H1 (cell line): ENCODE results near the gene GBE1.
"Not testable (repeated sequence)": the region's sequence is repeated elsewhere in the genome, so short reads cannot be mapped to it uniquely, and the experiment has no call there.

Experiments
- BACH1 ChIP-seq: IDR thresholded peaks from 2 replicates; pipeline ENCODE4 v1.6.1; 2012; ENCODE audit warnings: low read length, improper control_type of control experiment
- CBX8 ChIP-seq: fragments of 300-800, 300-1000 bp; sonication (generic); IDR thresholded peaks from 2 replicates; pipeline ENCODE4 v1.7.1; 2016; ENCODE audit warnings: low read depth, low read length, borderline replicate concordance
- FOSL1 ChIP-seq: IDR thresholded peaks from 2 replicates; pipeline ENCODE4 v1.6.1; 2011; ENCODE audit warnings: mild to moderate bottlenecking, low read depth, low read length, moderate library complexity; ENCODE audit not compliant: insufficient read depth
- KDM4A ChIP-seq: IDR thresholded peaks from one replicate; pipeline ENCODE4 v1.7.1; 2012; ENCODE audit warnings: low read depth, mild to moderate bottlenecking, moderate library complexity, low read length, inconsistent platforms; ENCODE audit not compliant: severe bottlenecking
- POLR2AphosphoS5 ChIP-seq: IDR thresholded peaks from 2 replicates; pipeline ENCODE4 v1.6.1; 2011; ENCODE audit warnings: low read depth, low read length
- SIN3A ChIP-seq, 2 experiments: IDR thresholded peaks in 1 of 2; conservative IDR thresholded peaks in 1 of 2; 2 replicates each; pipeline ENCODE4 v1.6.1; 2011 to 2012; ENCODE audit warnings: low read length in 2 of 2, improper control_type of control experiment in 1 of 2, low read depth in 1 of 2, mild to moderate bottlenecking in 1 of 2
- TF ChIP-seq, protein P1 (sequence below), 3 experiments: IDR thresholded peaks; 1 replicate in 2 of 3; 2 replicates in 1 of 3; pipeline versions ENCODE4 v1.5.1 to v1.6.1; 2011; ENCODE audit warnings: low read length in 3 of 3, mild to moderate bottlenecking in 3 of 3, inconsistent platforms in 2 of 3, low read depth in 1 of 3, moderate library complexity in 1 of 3; ENCODE audit not compliant: insufficient read depth in 1 of 3; ENCODE audit errors: control extremely low read depth in 1 of 3
- TF ChIP-seq, protein P2 (sequence below): IDR thresholded peaks from 2 replicates; pipeline ENCODE4 v1.6.1; 2012; ENCODE audit warnings: inconsistent platforms

DNA sequence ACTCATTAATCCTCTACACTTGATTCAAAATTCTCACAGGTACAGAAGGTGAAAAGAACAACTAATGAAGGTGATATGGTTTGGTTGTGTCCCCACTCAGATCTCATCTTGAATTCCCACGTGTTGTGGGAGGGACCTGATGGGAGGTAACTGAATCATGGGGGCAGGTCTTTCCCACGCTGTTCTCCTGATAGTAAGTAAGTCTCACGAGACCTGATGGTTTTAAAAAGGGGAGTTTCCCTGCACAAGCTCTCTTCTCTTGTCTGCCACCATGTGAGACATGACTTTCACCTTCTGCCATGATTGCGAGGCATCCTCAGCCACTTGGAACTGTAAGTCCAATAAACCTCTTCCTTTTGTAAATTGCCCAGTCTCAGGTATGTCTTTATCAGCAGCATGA is 2.7 kb downstream of the GBE1 start:
- TF ChIP-seq FOSL1; KDM4A; SIN3A (conservative IDR thresholded peaks at IDR 0.05 in 1 of 2, IDR thresholded peaks at IDR 0.05 in 1 of 2; ENCODE audit: low read depth in 1 of 2, low read length in 2 of 2); POLR2AphosphoS5; CBX8; BACH1: not testable (repeated sequence)
- TF ChIP-seq, protein P1, sequence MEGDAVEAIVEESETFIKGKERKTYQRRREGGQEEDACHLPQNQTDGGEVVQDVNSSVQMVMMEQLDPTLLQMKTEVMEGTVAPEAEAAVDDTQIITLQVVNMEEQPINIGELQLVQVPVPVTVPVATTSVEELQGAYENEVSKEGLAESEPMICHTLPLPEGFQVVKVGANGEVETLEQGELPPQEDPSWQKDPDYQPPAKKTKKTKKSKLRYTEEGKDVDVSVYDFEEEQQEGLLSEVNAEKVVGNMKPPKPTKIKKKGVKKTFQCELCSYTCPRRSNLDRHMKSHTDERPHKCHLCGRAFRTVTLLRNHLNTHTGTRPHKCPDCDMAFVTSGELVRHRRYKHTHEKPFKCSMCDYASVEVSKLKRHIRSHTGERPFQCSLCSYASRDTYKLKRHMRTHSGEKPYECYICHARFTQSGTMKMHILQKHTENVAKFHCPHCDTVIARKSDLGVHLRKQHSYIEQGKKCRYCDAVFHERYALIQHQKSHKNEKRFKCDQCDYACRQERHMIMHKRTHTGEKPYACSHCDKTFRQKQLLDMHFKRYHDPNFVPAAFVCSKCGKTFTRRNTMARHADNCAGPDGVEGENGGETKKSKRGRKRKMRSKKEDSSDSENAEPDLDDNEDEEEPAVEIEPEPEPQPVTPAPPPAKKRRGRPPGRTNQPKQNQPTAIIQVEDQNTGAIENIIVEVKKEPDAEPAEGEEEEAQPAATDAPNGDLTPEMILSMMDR (IDR thresholded peaks at IDR 0.05; ENCODE audit: control extremely low read depth in 1 of 3, insufficient read depth in 1 of 3, low read depth in 1 of 3, low read length in 3 of 3): not testable (repeated sequence)
- TF ChIP-seq, protein P2, sequence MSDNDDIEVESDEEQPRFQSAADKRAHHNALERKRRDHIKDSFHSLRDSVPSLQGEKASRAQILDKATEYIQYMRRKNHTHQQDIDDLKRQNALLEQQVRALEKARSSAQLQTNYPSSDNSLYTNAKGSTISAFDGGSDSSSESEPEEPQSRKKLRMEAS: not testable (repeated sequence)
